SK-N-SH treated with all-trans-retinoic acid at 6 μM for 48 hours (cell line): Measurements from ENCODE around the gene TTLL1.

ENCODE experiments used
- ATAC-seq: fragments of 200-7000 bp; cut with Tn5 transposase; 3 replicates; pipeline ENCODE4 v1.9.1; 2020; ENCODE audit warnings: mild to moderate bottlenecking, moderate library complexity
- ARNTL ChIP-seq: fragments of 450-650 bp; formaldehyde crosslinking; IDR thresholded peaks from 2 replicates; pipeline ENCODE4 v1.5.0; 2020; ENCODE audit warnings: low read depth, mild to moderate bottlenecking, moderate library complexity, borderline replicate concordance
- BACH2 ChIP-seq: fragments of 250-450 bp; sonication (Bioruptor Pico); IDR thresholded peaks from 2 replicates; pipeline ENCODE4 v1.9.0; 2021; ENCODE audit warnings: mild to moderate bottlenecking, borderline replicate concordance
- CREB5 ChIP-seq: fragments of 250-450 bp; sonication (Bioruptor Pico); IDR thresholded peaks from 2 replicates; pipeline ENCODE4 v1.5.1; 2020; ENCODE audit warnings: low read depth, mild to moderate bottlenecking, moderate library complexity
- CSRNP3 ChIP-seq: fragments of 250-450 bp; sonication (Bioruptor Pico); IDR thresholded peaks from 2 replicates; pipeline ENCODE4 v1.5.1; 2021; ENCODE audit warnings: mild to moderate bottlenecking, moderate library complexity
- ESRRG ChIP-seq: fragments of 250-450 bp; sonication (Bioruptor Pico); IDR thresholded peaks from 2 replicates; pipeline ENCODE4 v1.6.1; 2021; ENCODE audit warnings: mild to moderate bottlenecking
- GLIS3 ChIP-seq: fragments of 250-450 bp; sonication (Bioruptor Pico); IDR thresholded peaks from 2 replicates; pipeline ENCODE4 v1.5.0; 2020; ENCODE audit warnings: mild to moderate bottlenecking, moderate library complexity
- ISL1 ChIP-seq: fragments of 250-450 bp; sonication (Bioruptor Pico); IDR thresholded peaks from 2 replicates; pipeline ENCODE4 v2.1.2; 2022; ENCODE audit warnings: mild to moderate bottlenecking, moderate library complexity
- OSR1 ChIP-seq: fragments of 250-450 bp; sonication (Bioruptor Pico); IDR thresholded peaks from 2 replicates; pipeline ENCODE4 v1.8.0; 2022; ENCODE audit warnings: moderate library complexity, mild to moderate bottlenecking, inconsistent platforms
- PATZ1 ChIP-seq: fragments of 250-450 bp; sonication (Bioruptor Pico); IDR thresholded peaks from 2 replicates; pipeline ENCODE4 v1.8.0; 2020; ENCODE audit warnings: mild to moderate bottlenecking, moderate library complexity, borderline replicate concordance
- POU6F1 ChIP-seq: fragments of 250-450 bp; sonication (Bioruptor Pico); IDR thresholded peaks from 2 replicates; pipeline ENCODE4 v1.8.0; 2021; ENCODE audit warnings: low read depth, mild to moderate bottlenecking, moderate library complexity, borderline replicate concordance
- PPARA ChIP-seq: fragments of 250-450 bp; sonication (Bioruptor Pico); IDR thresholded peaks from 2 replicates; pipeline ENCODE4 v1.5.0; 2020; ENCODE audit warnings: mild to moderate bottlenecking, borderline replicate concordance
- RARB ChIP-seq: fragments of 250-450 bp; sonication (Bioruptor Pico); IDR thresholded peaks from 2 replicates; pipeline ENCODE4 v1.8.0; 2021; ENCODE audit warnings: mild to moderate bottlenecking, moderate library complexity
- SNAI2 ChIP-seq: fragments of 250-450 bp; sonication (Bioruptor Pico); IDR thresholded peaks from 2 replicates; pipeline ENCODE4 v1.5.0; 2020; ENCODE audit warnings: mild to moderate bottlenecking, moderate library complexity
- TCF4 ChIP-seq: fragments of 250-450 bp; sonication (Bioruptor Pico); IDR thresholded peaks from 2 replicates; pipeline ENCODE4 v1.8.0; 2021; ENCODE audit warnings: mild to moderate bottlenecking, moderate library complexity, borderline replicate concordance
- TOX ChIP-seq: fragments of 250-450 bp; sonication (Bioruptor Pico); IDR thresholded peaks from 2 replicates; pipeline ENCODE4 v1.8.0; 2021; ENCODE audit warnings: mild to moderate bottlenecking, moderate library complexity, borderline replicate concordance
- TSHZ2 ChIP-seq: fragments of 250-450 bp; sonication (Bioruptor Pico); IDR thresholded peaks from 2 replicates; pipeline ENCODE4 v1.5.0; 2020; ENCODE audit warnings: mild to moderate bottlenecking, moderate library complexity
- ZC3H10 ChIP-seq: fragments of 250-450 bp; sonication (Bioruptor Pico); IDR thresholded peaks from 2 replicates; pipeline ENCODE4 v1.5.1; 2021; ENCODE audit warnings: mild to moderate bottlenecking, moderate library complexity
- ZFP3 ChIP-seq: fragments of 250-450 bp; sonication (Bioruptor Pico); IDR thresholded peaks from 2 replicates; pipeline ENCODE4 v1.5.0; 2020; ENCODE audit warnings: mild to moderate bottlenecking, moderate library complexity
- ZFP30 ChIP-seq: fragments of 450-650 bp; formaldehyde crosslinking; IDR thresholded peaks from 2 replicates; pipeline ENCODE4 v1.5.0; 2022; ENCODE audit warnings: mild to moderate bottlenecking, moderate library complexity
- ZNF565 ChIP-seq: fragments of 450-650 bp; formaldehyde crosslinking; conservative IDR thresholded peaks from 2 replicates; pipeline ENCODE4 v1.5.0; 2020; ENCODE audit warnings: low read depth, mild to moderate bottlenecking, moderate library complexity
- ZNF70 ChIP-seq: fragments of 450-650 bp; formaldehyde crosslinking; IDR thresholded peaks from 2 replicates; pipeline ENCODE4 v1.5.0; 2020; ENCODE audit warnings: mild to moderate bottlenecking, moderate library complexity
- ZNF8 ChIP-seq: fragments of 450-650 bp; formaldehyde crosslinking; IDR thresholded peaks from 2 replicates; pipeline ENCODE4 v1.5.0; 2020; ENCODE audit warnings: mild to moderate bottlenecking, moderate library complexity

TTLL1 gene

GRCh38 chr22:43088984-43089717 is at the start of gene TTLL1:
TTLL1 (minus strand) TSS chr22:43089391; CDS start chr22:43075586, 13,805 bp downstream.
- no peak for TF ChIP-seq PATZ1 (CRISPR knock-in tag)
- no peak for TF ChIP-seq BACH2
- no peak for TF ChIP-seq ZNF70 (CRISPR knock-in tag)
- TF ChIP-seq TOX (CRISPR knock-in tag), result no peak
- TF ChIP-seq OSR1, result no peak
- no peak for TF ChIP-seq PPARA (CRISPR knock-in tag)
- TF ChIP-seq GLIS3 (CRISPR knock-in tag), result no peak
- no peak for TF ChIP-seq ARNTL (CRISPR knock-in tag)
- no peak for TF ChIP-seq POU6F1 (CRISPR knock-in tag)
- TF ChIP-seq SNAI2 (CRISPR knock-in tag), result no peak
- no peak for TF ChIP-seq ZFP3 (CRISPR knock-in tag)
- TF ChIP-seq ZC3H10 (CRISPR knock-in tag), result no peak
- no peak for TF ChIP-seq ZFP30
- no peak for TF ChIP-seq ISL1 (CRISPR knock-in tag)
- no peak for TF ChIP-seq ZNF8
- TF ChIP-seq TSHZ2 (CRISPR knock-in tag), result no peak
- TF ChIP-seq CREB5 (CRISPR knock-in tag), result no peak
- TF ChIP-seq RARB (CRISPR knock-in tag), result no peak
- ATAC-seq, result peak; percentile 98

GRCh38 chr22:43136801-43137200 is 47.6 kb upstream of the TTLL1 start:
- no peak for ATAC-seq

GRCh38 chr22:43136255-43136654 is 47.1 kb upstream of the TTLL1 start:
- TF ChIP-seq TOX (CRISPR knock-in tag) (no peak), TCF4 (no peak), ZNF8 (no peak), GLIS3 (CRISPR knock-in tag) (no peak), ARNTL (CRISPR knock-in tag) (no peak), CREB5 (CRISPR knock-in tag) (no peak), ISL1 (CRISPR knock-in tag) (no peak), PPARA (CRISPR knock-in tag) (no peak), ZNF565 (CRISPR knock-in tag) (no peak), ZFP30 (no peak), ZNF70 (CRISPR knock-in tag) (no peak), POU6F1 (CRISPR knock-in tag) (no peak), CSRNP3 (CRISPR knock-in tag) (no peak), ESRRG (no peak), SNAI2 (CRISPR knock-in tag) (no peak), OSR1 (no peak)
- ATAC-seq, result peak; percentile 77

More at GRCh38 chr22:43136801-43137200, 47.6 kb upstream of the TTLL1 start:
- TF ChIP-seq BACH2 (no peak), ZFP3 (CRISPR knock-in tag) (no peak), TCF4 (no peak)
